ENCODE measurements around the gene FBXL7.

Gene FBXL7

DNA sequence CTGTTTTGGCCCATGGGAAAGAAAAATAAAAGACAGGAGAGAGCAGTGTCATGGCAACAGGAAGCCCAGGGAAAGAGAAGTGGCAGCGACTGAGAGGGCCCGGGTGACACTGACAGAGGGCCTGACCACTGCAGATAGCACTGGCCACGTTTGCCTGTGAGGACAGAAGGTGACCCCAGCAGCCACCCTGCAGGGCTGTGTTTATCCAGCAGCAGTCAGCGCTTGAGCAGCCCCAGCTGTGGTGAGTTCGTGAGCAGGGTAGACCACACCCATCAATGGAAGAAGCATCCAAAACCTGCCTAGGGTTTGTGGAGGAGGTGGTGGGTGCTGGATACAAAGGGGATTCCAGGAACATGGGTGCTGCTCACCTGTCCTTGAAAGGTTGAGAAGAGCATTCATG is 457.1 kb downstream of the FBXL7 start:
- H3K4me3 ChIP-seq (ENCODE audit: low read depth in 1 of 2, low read length in 1 of 2), result no peak overlapping the region
- H3K27ac ChIP-seq, result no peak overlapping the region
- H3K9me3 ChIP-seq, result no peaks in the 10 kb centered on the region
- H3K27me3 ChIP-seq, result no peaks in the 10 kb centered on the region
- H3K36me3 ChIP-seq, result no peaks in the 10 kb centered on the region
- TF ChIP-seq, protein P1, sequence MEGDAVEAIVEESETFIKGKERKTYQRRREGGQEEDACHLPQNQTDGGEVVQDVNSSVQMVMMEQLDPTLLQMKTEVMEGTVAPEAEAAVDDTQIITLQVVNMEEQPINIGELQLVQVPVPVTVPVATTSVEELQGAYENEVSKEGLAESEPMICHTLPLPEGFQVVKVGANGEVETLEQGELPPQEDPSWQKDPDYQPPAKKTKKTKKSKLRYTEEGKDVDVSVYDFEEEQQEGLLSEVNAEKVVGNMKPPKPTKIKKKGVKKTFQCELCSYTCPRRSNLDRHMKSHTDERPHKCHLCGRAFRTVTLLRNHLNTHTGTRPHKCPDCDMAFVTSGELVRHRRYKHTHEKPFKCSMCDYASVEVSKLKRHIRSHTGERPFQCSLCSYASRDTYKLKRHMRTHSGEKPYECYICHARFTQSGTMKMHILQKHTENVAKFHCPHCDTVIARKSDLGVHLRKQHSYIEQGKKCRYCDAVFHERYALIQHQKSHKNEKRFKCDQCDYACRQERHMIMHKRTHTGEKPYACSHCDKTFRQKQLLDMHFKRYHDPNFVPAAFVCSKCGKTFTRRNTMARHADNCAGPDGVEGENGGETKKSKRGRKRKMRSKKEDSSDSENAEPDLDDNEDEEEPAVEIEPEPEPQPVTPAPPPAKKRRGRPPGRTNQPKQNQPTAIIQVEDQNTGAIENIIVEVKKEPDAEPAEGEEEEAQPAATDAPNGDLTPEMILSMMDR (IDR thresholded peaks at IDR 0.05), result no peak
- H3K4me1 ChIP-seq (ENCODE audit: control insufficient read depth in 1 of 2, insufficient read depth in 1 of 2, low read depth in 1 of 2, low read length in 1 of 2), result no peaks in the 10 kb centered on the region

DNA sequence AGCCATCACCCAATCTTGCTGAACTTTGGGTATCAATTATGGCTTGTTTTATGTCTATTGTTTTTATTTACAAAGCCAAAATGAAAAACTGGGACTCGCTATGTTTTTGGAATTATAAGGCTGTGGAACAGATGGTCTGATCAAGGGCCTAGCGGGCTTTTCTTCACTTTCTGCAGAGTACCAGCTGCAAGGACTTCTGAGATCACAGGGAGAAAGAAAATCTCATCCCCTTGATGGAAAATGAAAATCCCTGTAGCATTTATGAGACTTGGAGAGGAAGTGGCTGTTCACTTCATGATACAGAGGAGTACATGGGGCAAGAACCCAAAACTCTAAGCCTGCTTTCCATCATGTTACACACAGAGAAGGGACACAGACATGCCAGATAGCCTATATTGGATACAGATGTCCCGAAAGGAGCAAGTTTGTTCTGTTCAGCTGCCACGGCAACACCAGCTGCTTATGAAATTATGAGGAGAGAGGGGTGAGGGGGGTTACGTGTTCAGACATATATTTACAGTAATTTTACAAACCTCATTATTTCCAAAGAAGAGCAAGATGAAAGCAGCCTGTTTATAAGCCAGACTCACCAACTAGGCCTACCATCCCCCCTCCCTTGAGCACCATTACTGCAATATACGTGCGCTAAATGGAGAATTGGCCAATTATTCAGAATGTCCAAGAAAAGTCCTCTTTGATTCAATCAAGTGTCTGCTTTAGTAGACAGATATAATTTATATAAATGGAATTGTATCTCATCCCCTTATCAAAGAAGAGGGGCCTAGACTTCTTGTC is 459.6 kb downstream of the FBXL7 start:
- no peaks in the 10 kb centered on the region for H3K27me3 ChIP-seq
- TF ChIP-seq, protein P1 (IDR thresholded peaks at IDR 0.05), result no peak
- H3K27ac ChIP-seq, result no peak overlapping the region
- H3K36me3 ChIP-seq, result no peaks in the 10 kb centered on the region
- no peak overlapping the region for H3K4me3 ChIP-seq (ENCODE audit: low read depth in 1 of 2, low read length in 1 of 2)
- H3K9me3 ChIP-seq, result no peaks in the 10 kb centered on the region
- no peaks in the 10 kb centered on the region for H3K4me1 ChIP-seq (ENCODE audit: control insufficient read depth in 1 of 2, insufficient read depth in 1 of 2, low read depth in 1 of 2, low read length in 1 of 2)

DNA sequence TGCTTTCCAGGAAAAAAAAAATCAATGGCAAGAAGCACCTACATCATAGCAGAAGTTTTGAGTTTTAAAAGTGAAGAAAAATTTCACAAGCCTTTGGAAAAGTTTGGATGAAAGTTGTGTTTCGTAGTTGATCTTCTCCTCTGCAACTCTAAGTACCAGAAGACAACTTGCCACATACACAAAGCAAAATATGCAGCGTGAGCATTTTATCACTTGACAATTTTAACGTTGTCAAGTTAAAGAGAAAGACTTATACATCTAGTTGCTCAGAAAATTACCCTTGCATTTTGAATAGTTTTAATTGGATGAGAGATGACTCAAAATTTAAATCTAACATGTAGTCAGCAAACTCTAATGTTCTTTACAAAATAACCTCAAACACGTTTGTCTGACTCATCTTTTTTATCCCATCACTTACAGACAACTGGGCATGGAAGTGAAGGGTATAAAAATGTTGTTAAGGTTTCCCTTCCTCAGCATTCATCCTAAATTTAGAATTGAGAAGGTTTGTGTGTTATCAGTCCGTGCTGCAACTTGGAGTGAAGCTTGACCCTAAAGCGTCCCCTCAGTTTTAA is 466.2 kb downstream of the FBXL7 start:
- no peaks in the 10 kb centered on the region for H3K4me1 ChIP-seq (ENCODE audit: control insufficient read depth in 1 of 2, insufficient read depth in 1 of 2, low read depth in 1 of 2, low read length in 1 of 2)
- no peak overlapping the region for H3K27ac ChIP-seq
- no peaks in the 10 kb centered on the region for H3K9me3 ChIP-seq
- TF ChIP-seq, protein P1 (IDR thresholded peaks at IDR 0.05), result no peak
- H3K36me3 ChIP-seq, result no peaks in the 10 kb centered on the region
- no peaks in the 10 kb centered on the region for H3K27me3 ChIP-seq
- no peak overlapping the region for H3K4me3 ChIP-seq (ENCODE audit: low read depth in 1 of 2, low read length in 1 of 2)

DNA sequence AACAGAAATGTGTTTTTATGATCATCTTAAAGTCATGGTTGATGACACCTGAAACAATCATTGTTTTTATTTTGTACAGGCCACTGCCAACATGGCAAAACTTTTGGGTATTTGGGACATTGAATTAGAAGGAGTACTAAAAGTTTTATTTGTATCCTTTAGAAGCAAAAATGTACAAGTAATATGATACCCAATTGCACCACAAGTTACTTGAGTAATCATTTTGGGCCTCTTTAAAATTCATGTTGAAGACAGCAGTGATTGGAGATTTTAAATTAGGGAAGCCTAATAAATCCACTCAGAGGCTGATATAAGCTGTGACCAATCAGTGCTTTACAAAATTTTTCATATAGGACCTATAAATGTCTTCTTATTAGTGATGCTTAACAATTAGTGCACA is 466.7 kb downstream of the FBXL7 start:
- no peaks in the 10 kb centered on the region for H3K4me1 ChIP-seq (ENCODE audit: control insufficient read depth in 1 of 2, insufficient read depth in 1 of 2, low read depth in 1 of 2, low read length in 1 of 2)
- H3K9me3 ChIP-seq, result no peaks in the 10 kb centered on the region
- no peak overlapping the region for H3K27ac ChIP-seq
- H3K36me3 ChIP-seq, result no peaks in the 10 kb centered on the region
- H3K4me3 ChIP-seq (ENCODE audit: low read depth in 1 of 2, low read length in 1 of 2), result no peak overlapping the region
- TF ChIP-seq, protein P1 (IDR thresholded peaks at IDR 0.05), result no peak
- no peaks in the 10 kb centered on the region for H3K27me3 ChIP-seq

DNA sequence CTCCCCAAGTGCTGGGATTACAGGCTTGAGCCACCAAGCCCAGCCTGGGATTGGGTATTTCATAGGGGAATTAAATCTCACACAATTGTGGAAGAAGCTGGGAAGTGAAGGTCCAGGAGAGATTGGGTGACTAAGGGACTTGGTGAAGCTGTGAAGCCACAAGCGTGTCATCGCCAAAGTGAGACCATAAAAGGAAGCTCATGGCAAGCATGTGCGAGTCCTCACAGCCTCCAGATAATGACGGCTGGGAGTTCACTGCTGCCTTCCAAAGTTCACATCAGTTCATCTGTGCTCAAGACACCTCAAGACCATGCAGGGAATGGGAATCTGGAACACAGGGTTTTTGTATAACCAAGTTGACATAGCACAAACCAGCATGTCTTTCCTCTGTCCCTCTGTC is 469.0 kb downstream of the FBXL7 start:
- no peak overlapping the region for H3K4me3 ChIP-seq (ENCODE audit: low read depth in 1 of 2, low read length in 1 of 2)
- H3K36me3 ChIP-seq, result no peaks in the 10 kb centered on the region
- no peak overlapping the region for H3K27ac ChIP-seq
- no peaks in the 10 kb centered on the region for H3K4me1 ChIP-seq (ENCODE audit: control insufficient read depth in 1 of 2, insufficient read depth in 1 of 2, low read depth in 1 of 2, low read length in 1 of 2)
- H3K9me3 ChIP-seq, result no peaks in the 10 kb centered on the region
- H3K27me3 ChIP-seq, result no peaks in the 10 kb centered on the region
- TF ChIP-seq, protein P1 (IDR thresholded peaks at IDR 0.05), result no peak

Data from neutrophil (primary cell).